WERI-Rb-1 (cell line): Measurements from ENCODE around the gene MYDGF.

Experiments used
- DNase-seq: peaks from one replicate; pipeline ENCODE4 v3.0.0-alpha.2; 2020
- H3K27ac ChIP-seq: fragments of 250-450 bp; sonication (Bioruptor Pico); 2 replicates; pipeline ENCODE4 v1.5.1; 2020; ENCODE audit warnings: mild to moderate bottlenecking, moderate library complexity
- H3K27me3 ChIP-seq: fragments of 250-450 bp; sonication (Bioruptor Pico); 2 replicates; pipeline ENCODE4 v1.5.1; 2021; ENCODE audit warnings: mild to moderate bottlenecking, low read depth, moderate library complexity; ENCODE audit not compliant: insufficient read depth, severe bottlenecking
- H3K36me3 ChIP-seq: fragments of 250-450 bp; sonication (Bioruptor Pico); 2 replicates; pipeline ENCODE4 v1.5.1; 2020; ENCODE audit warnings: mild to moderate bottlenecking, moderate library complexity
- H3K4me3 ChIP-seq: 2 replicates; pipeline ENCODE4 v1.5.1; 2011; ENCODE audit warnings: low read depth, mild to moderate bottlenecking, control low read depth, low read length
- H3K9me3 ChIP-seq: fragments of 250-450 bp; sonication (Bioruptor Pico); 2 replicates; pipeline ENCODE4 v1.5.1; 2021; ENCODE audit warnings: mild to moderate bottlenecking, moderate library complexity; ENCODE audit not compliant: severe bottlenecking
- TF ChIP-seq, protein P1 (sequence below): IDR thresholded peaks from 2 replicates; pipeline ENCODE4 v1.5.1; 2011; ENCODE audit warnings: low read depth, mild to moderate bottlenecking, control low read depth, inconsistent platforms, low read length

The MYDGF gene

DNA sequence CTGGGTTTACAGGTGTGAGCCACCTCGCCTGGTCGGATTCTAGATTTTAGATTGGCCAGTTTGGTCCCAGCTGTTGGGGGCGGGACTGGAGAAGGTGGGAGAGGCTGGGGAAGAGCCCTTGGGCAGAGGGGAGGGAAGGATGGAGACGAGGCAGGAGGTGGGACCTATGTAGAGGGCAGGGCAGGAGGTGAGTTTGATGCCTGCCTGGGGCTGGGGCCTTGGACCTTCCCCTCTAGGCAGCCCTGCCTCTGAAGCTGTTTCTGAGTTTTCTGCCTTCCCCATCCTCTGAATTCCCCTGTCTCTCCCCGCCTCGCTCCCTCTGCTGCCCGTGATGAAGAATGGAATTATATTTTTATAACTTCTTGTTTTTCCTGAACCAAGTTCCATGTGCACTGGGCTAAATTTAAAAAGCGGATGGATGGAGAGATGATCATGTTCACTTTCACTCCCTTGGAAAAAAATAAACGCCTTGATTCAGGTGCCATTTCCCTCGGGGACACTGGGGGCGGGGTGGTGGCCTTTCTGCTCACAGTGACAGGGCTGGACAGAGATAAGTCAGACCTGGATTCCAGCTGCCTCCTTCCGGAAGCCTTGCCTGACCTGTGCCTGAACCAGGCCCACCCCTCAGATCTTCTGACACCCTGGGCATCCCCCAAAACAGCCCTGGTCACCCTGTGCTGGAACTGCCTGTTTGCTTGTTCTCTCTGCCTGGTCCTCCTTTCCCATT lies 47.3 kb downstream of the MYDGF start:
- peak; percentile 59 for DNase-seq
- Histone ChIP-seq H3K27ac (no peak overlapping the region), H3K27me3 (no peaks in the 10 kb centered on the region)

DNA sequence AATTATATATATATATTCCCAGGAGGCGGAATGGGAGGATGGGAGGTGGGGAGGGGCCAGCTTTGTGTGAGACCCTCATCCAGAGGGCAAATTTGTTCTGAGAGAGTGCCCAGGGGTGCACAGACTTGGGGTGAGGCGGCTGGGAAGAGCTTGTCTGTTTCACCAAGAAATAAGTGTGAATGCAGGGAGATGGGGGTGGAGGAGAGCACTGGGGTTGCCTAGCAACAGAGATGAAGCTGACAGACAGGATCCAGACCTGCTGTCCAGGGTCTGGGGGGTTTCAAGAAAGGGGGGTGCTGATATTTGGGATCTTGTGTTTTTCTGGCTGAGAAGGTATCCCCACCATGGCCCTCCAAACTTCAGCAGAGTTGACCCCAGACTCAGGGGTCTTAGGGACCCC lies 49.5 kb downstream of the MYDGF start:
- TF ChIP-seq, protein P1, sequence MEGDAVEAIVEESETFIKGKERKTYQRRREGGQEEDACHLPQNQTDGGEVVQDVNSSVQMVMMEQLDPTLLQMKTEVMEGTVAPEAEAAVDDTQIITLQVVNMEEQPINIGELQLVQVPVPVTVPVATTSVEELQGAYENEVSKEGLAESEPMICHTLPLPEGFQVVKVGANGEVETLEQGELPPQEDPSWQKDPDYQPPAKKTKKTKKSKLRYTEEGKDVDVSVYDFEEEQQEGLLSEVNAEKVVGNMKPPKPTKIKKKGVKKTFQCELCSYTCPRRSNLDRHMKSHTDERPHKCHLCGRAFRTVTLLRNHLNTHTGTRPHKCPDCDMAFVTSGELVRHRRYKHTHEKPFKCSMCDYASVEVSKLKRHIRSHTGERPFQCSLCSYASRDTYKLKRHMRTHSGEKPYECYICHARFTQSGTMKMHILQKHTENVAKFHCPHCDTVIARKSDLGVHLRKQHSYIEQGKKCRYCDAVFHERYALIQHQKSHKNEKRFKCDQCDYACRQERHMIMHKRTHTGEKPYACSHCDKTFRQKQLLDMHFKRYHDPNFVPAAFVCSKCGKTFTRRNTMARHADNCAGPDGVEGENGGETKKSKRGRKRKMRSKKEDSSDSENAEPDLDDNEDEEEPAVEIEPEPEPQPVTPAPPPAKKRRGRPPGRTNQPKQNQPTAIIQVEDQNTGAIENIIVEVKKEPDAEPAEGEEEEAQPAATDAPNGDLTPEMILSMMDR: no peak
- H3K4me3 ChIP-seq: no peak overlapping the region
- no peaks in the 10 kb centered on the region for H3K9me3 ChIP-seq
- H3K27me3 ChIP-seq: no peaks in the 10 kb centered on the region
- no peak overlapping the region for H3K27ac ChIP-seq
- DNase-seq: no peak
- H3K36me3 ChIP-seq: no peaks in the 10 kb centered on the region

More for the DNA sequence above, 47.3 kb downstream of the MYDGF start:
- no peaks in the 10 kb centered on the region for H3K9me3 ChIP-seq
- TF ChIP-seq, protein P1: 0 out of 2 replicates have a peak, but pooled peaks have one; percentile 15
- H3K4me3 ChIP-seq: no peak overlapping the region
- no peaks in the 10 kb centered on the region for H3K36me3 ChIP-seq

DNA sequence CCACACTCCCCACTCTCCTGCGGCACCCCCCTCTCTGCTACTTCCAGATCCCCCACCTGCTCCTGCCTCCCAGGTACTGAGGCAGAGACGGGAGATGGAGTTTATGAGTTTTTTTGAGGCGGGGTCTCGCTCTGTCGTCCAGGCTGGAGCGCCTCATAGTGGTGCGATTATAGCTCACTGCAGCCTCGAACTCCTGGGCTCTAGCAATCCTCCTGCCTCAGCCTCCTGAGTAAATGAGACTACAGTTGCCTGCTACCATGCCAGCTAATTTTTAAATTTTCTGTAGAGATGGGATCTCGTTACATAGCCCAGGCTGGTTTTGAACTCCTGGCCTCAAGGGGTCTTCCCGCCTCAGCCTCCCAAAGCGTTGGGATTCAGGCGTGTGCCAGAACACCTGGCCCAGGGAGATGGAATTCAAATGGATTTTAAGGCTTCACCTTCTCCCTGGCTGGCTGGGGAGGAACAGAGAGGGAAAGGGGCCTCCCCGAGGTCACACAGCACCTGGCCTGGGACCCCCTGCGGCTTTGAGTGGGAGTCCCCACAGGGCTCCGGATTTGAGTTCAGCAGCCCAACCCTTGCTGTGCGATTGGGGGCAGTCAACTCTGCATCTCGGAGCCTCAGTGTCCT lies 50.4 kb downstream of the MYDGF start:
- Histone ChIP-seq H3K9me3 (no peaks in the 10 kb centered on the region), H3K27me3 (no peaks in the 10 kb centered on the region), H3K27ac (no peak overlapping the region), H3K36me3 (no peaks in the 10 kb centered on the region), H3K4me3 (no peak overlapping the region)
- TF ChIP-seq, protein P1: 0 out of 2 replicates have a peak, but pooled peaks have one; percentile 14
- DNase-seq: no peak

DNA sequence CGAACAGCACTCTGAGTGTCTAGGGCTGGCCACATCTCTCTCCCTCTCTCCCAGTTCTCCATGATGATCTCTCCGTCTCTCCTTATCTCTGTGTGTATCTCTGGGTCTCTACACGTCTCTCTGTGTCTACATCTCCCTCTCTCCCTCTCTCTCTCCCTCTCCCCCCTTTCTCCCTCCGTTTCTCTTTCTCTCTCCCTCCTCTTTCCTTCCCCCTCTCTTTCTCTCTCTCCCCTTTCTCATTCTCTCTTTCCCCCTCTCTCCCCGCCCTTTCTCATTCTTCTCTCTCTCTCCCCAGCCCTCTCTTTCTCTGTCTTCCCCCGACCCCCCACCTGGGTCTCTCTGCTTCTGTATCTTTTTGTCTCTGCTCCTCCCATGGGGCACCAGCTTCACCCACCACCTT lies 52.1 kb downstream of the MYDGF start:
- Histone ChIP-seq H3K36me3 (no peaks in the 10 kb centered on the region), H3K27me3 (no peaks in the 10 kb centered on the region), H3K27ac (no peak overlapping the region), H3K4me3 (no peak overlapping the region), H3K9me3 (no peaks in the 10 kb centered on the region)
- no peak for DNase-seq
- TF ChIP-seq, protein P1: no peak

DNA sequence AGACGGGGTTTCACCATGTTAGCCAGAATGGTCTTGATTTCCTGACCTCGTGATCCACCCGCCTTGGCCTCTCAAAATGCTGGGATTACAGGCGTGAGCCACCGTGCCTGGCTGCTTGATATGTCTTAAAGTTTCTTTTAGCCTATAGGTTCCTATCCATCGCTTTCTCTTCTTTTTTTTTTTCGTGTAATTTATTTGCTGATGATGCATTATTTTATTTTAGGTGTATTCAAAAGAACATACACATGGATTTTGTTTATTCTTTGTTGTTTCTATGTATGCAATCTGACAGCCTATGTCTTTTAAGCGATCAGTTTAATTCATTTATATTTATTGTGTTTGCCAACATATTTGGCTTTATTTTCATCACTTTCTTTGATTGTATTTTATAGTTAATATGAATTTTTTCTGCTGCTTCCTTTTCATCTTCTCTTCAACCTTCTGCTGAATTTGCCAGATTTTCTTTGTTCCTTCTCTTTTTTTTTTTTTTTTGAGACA lies 56.8 kb downstream of the MYDGF start:
- Histone ChIP-seq H3K9me3 (no peaks in the 10 kb centered on the region), H3K36me3 (no peaks in the 10 kb centered on the region), H3K27ac (no peak overlapping the region), H3K27me3 (no peaks in the 10 kb centered on the region), H3K4me3 (no peak overlapping the region)
- TF ChIP-seq, protein P1: no peak
- no peak for DNase-seq
